H1 (cell line): ENCODE data around the gene PRR35. TPM values are rescaled to one million over a fixed set of nuclear protein-coding genes. Genes with fewer than 3 reads are reported as not detected.
A peak's percentile ranks its signal among the peaks of the same experiment; 100 is the strongest.

ENCODE experiments used
- CTCF ChIA-PET: fragments of 300-600 bp; sonication (Branson Sonifier 250); formaldehyde crosslinking; loops from one replicate; lab custom pipeline; 2021; ENCODE audit not compliant: partially characterized antibody; lab: Charles Lee
- POLR2A ChIA-PET: fragments of 300-600 bp; sonication (Branson Sonifier 250); formaldehyde crosslinking; loops from one replicate; lab custom pipeline; 2021; ENCODE audit warnings: inconsistent platforms; ENCODE audit not compliant: partially characterized antibody; lab: Charles Lee
- DNase-seq, 2 experiments: peaks; one replicate each; pipeline versions ENCODE4 v3.0.0 to v3.0.0-alpha.2; 2010 to 2022; ENCODE audit warnings: low spot score in 2 of 2, low read depth in 1 of 2, mixed read lengths in 1 of 2
- FAIRE-seq: peaks from 2 replicates; lab custom pipeline; 2011; peaks lifted over from hg19 to GRCh38; lab: Jason Lieb, UNC
- H2AFZ ChIP-seq: 2 replicates; pipeline ENCODE4 v1.8.1; 2012; ENCODE audit warnings: low read length, inconsistent platforms
- H2AK5ac ChIP-seq: 2 replicates; pipeline ENCODE4 v1.6.1; 2013; ENCODE audit warnings: low read depth, low read length
- H2BK120ac ChIP-seq: replicated peaks from 2 replicates; pipeline ENCODE3; 2013; ENCODE audit warnings: low read depth, low read length, inconsistent platforms
- H2BK12ac ChIP-seq: 2 replicates; pipeline ENCODE4 v1.6.1; 2013; ENCODE audit warnings: low read depth, low read length
- H2BK15ac ChIP-seq: 2 replicates; pipeline ENCODE4 v1.6.1; 2013; ENCODE audit warnings: low read length
- H2BK20ac ChIP-seq: 2 replicates; pipeline ENCODE4 v1.6.1; 2013; ENCODE audit warnings: low read length
- H2BK5ac ChIP-seq: 2 replicates; pipeline ENCODE4 v1.6.1; 2013; ENCODE audit warnings: low read depth, low read length
- H3K14ac ChIP-seq: 2 replicates; pipeline ENCODE4 v1.6.1; 2013; ENCODE audit warnings: inconsistent platforms; ENCODE audit not compliant: insufficient read length
- H3K18ac ChIP-seq: 2 replicates; pipeline ENCODE4 v1.6.1; 2013; ENCODE audit warnings: low read length; ENCODE audit errors: extremely low read depth
- H3K23ac ChIP-seq: 2 replicates; pipeline ENCODE4 v1.6.1; 2013; ENCODE audit warnings: inconsistent platforms; ENCODE audit not compliant: insufficient read length
- H3K23me2 ChIP-seq: 2 replicates; pipeline ENCODE4 v1.6.1; 2013; ENCODE audit warnings: low read depth, low read length
- H3K27ac ChIP-seq: 2 replicates; pipeline ENCODE4 v1.6.1; 2011; ENCODE audit warnings: low read depth, low read length, inconsistent platforms
- H3K27me3 ChIP-seq, 4 experiments: replicated peaks in 1 of 4; 1 replicate in 1 of 4; 2 replicates in 3 of 4; pipeline versions ENCODE4 v1.6.1 to v1.8.1; 2011 to 2013; ENCODE audit warnings: low read length in 3 of 4, mild to moderate bottlenecking in 3 of 4, inconsistent platforms in 2 of 4, mixed read lengths in 2 of 4, moderate library complexity in 1 of 4; ENCODE audit not compliant: control insufficient read depth in 3 of 4, insufficient read depth in 3 of 4; ENCODE audit errors: extremely low read depth in 1 of 4
- H3K36me3 ChIP-seq, 4 experiments: 2 replicates each; pipeline versions ENCODE4 v1.6.1 to v1.8.1; 2011 to 2013; ENCODE audit warnings: mild to moderate bottlenecking in 4 of 4, low read length in 3 of 4, moderate library complexity in 2 of 4, control low read depth in 1 of 4, inconsistent platforms in 1 of 4; ENCODE audit not compliant: insufficient read depth in 4 of 4, control insufficient read depth in 2 of 4
- H3K4ac ChIP-seq: replicated peaks from 2 replicates; pipeline ENCODE3; 2013; ENCODE audit warnings: low read length, low read depth, mixed read lengths, inconsistent platforms; ENCODE audit not compliant: insufficient read length
- H3K4me1 ChIP-seq, 4 experiments: replicated peaks in 1 of 4; 1 replicate in 1 of 4; 2 replicates in 3 of 4; pipeline versions ENCODE4 v1.6.1 to v1.8.1; 2011 to 2013; ENCODE audit warnings: low read length in 3 of 4, inconsistent platforms in 2 of 4, mixed read lengths in 1 of 4; ENCODE audit not compliant: insufficient read depth in 4 of 4, control insufficient read depth in 3 of 4
- H3K4me2 ChIP-seq, 2 experiments: 2 replicates each; pipeline versions ENCODE4 v1.6.1 to v1.8.1; 2011 to 2013; ENCODE audit warnings: low read depth in 2 of 2, low read length in 2 of 2, control low read depth in 1 of 2, inconsistent platforms in 1 of 2, mild to moderate bottlenecking in 1 of 2; ENCODE audit not compliant: insufficient read depth in 1 of 2
- H3K4me3 ChIP-seq, 4 experiments: fragments of 200-600, 300-600 bp in 1 of 4; sonication (generic), shearing (Covaris generic), sonication (Bioruptor Twin) in 1 of 4; 2 replicates each; pipeline versions ENCODE4 v1.5.1 to v1.8.1; 2011 to 2016; ENCODE audit warnings: low read length in 4 of 4, low read depth in 3 of 4, control low read depth in 2 of 4, inconsistent platforms in 2 of 4, mild to moderate bottlenecking in 2 of 4, mixed read lengths in 1 of 4, moderate library complexity in 1 of 4; ENCODE audit not compliant: insufficient read depth in 2 of 4; ENCODE audit errors: extremely low read depth in 1 of 4
- H3K56ac ChIP-seq: replicated peaks from 2 replicates; pipeline ENCODE3; 2013; ENCODE audit warnings: low read depth, mild to moderate bottlenecking, mixed read lengths, low read length, inconsistent platforms; ENCODE audit not compliant: insufficient read length
- H3K79me1 ChIP-seq: 2 replicates; pipeline ENCODE4 v1.6.1; 2013; ENCODE audit warnings: low read depth, low read length, control low read depth
- H3K79me2 ChIP-seq, 2 experiments: 2 replicates each; pipeline versions ENCODE4 v1.6.1 to v1.8.1; 2012 to 2013; ENCODE audit warnings: low read length in 2 of 2, mild to moderate bottlenecking in 2 of 2, inconsistent platforms in 1 of 2; ENCODE audit not compliant: insufficient read depth in 2 of 2, control insufficient read depth in 1 of 2
- H3K9ac ChIP-seq, 4 experiments: replicated peaks in 1 of 4; 1 replicate in 1 of 4; 2 replicates in 3 of 4; pipeline versions ENCODE4 v1.6.1 to v1.8.1; 2011 to 2013; ENCODE audit warnings: low read depth in 3 of 4, low read length in 3 of 4, control low read depth in 2 of 4, mild to moderate bottlenecking in 2 of 4, moderate library complexity in 2 of 4, inconsistent platforms in 1 of 4; ENCODE audit errors: extremely low read depth in 1 of 4
- H3K9me3 ChIP-seq, 2 experiments: 2 replicates each; pipeline versions ENCODE4 v1.6.1 to v1.8.1; 2012 to 2013; ENCODE audit warnings: mild to moderate bottlenecking in 2 of 2, moderate library complexity in 2 of 2, control low read depth in 1 of 2, inconsistent platforms in 1 of 2, low read depth in 1 of 2, low read length in 1 of 2, mixed read lengths in 1 of 2; ENCODE audit not compliant: insufficient read depth in 2 of 2
- H4K20me1 ChIP-seq, 2 experiments: replicated peaks in 1 of 2; 2 replicates each; pipeline versions ENCODE3 to v1.8.1; 2011 to 2013; ENCODE audit warnings: inconsistent platforms in 2 of 2, low read length in 2 of 2, mild to moderate bottlenecking in 1 of 2; ENCODE audit not compliant: insufficient read depth in 2 of 2, control insufficient read depth in 1 of 2
- H4K5ac ChIP-seq: 2 replicates; pipeline ENCODE4 v1.6.1; 2013; ENCODE audit warnings: low read length, low read depth, mixed read lengths, inconsistent platforms; ENCODE audit not compliant: insufficient read length
- H4K8ac ChIP-seq: 2 replicates; pipeline ENCODE4 v1.8.0; 2013; ENCODE audit warnings: mild to moderate bottlenecking, moderate library complexity, low read length, inconsistent platforms; ENCODE audit not compliant: insufficient read depth; ENCODE audit errors: extremely low read depth
- H4K91ac ChIP-seq: replicated peaks from 2 replicates; pipeline ENCODE3; 2013; ENCODE audit warnings: low read length, mixed read lengths, inconsistent platforms; ENCODE audit not compliant: insufficient read length
- BRCA1 ChIP-seq: IDR thresholded peaks from 2 replicates; pipeline ENCODE4 v1.6.1; 2012; ENCODE audit warnings: low read depth, low read length, improper control_type of control experiment
- CEBPB ChIP-seq: IDR thresholded peaks from 2 replicates; pipeline ENCODE4 v1.6.1; 2012; ENCODE audit warnings: low read depth, low read length
- FOSL1 ChIP-seq: IDR thresholded peaks from 2 replicates; pipeline ENCODE4 v1.6.1; 2011; ENCODE audit warnings: mild to moderate bottlenecking, low read depth, low read length, moderate library complexity; ENCODE audit not compliant: insufficient read depth
- RFX5 ChIP-seq: IDR thresholded peaks from 2 replicates; pipeline ENCODE4 v1.6.1; 2011; ENCODE audit warnings: low read depth, low read length, improper control_type of control experiment, borderline replicate concordance
- RNF2 ChIP-seq: fragments of 200-900, 300-1000 bp; sonication (generic); IDR thresholded peaks from 2 replicates; pipeline ENCODE4 v1.7.1; 2016; ENCODE audit warnings: borderline replicate concordance, low read depth, mild to moderate bottlenecking, antibody characterized with exemption, low read length; ENCODE audit not compliant: poor library complexity, severe bottlenecking; ENCODE audit errors: missing control alignments
- SIN3A ChIP-seq, 2 experiments: IDR thresholded peaks in 1 of 2; conservative IDR thresholded peaks in 1 of 2; 2 replicates each; pipeline ENCODE4 v1.6.1; 2011 to 2012; ENCODE audit warnings: low read length in 2 of 2, improper control_type of control experiment in 1 of 2, low read depth in 1 of 2, mild to moderate bottlenecking in 1 of 2
- YY1 ChIP-seq: IDR thresholded peaks from 2 replicates; pipeline ENCODE4 v1.6.1; 2011; ENCODE audit warnings: low read depth, mild to moderate bottlenecking, low read length
- WGBS, 2 experiments: shearing (Covaris generic) in 1 of 2; methylation state at CpG; one replicate each; pipeline versions ENCODE4 v1.1.6 to v1.1.7; 2013 to 2015; ENCODE audit warnings: low lambda C conversion rate in 2 of 2, mixed read lengths in 2 of 2, inconsistent platforms in 1 of 2, low coverage in 1 of 2, missing lambda C conversion rate in 1 of 2; ENCODE audit not compliant: insufficient replicate concordance in 2 of 2, insufficient coverage in 1 of 2, insufficient read length in 1 of 2; ENCODE audit errors: extremely low coverage in 1 of 2, missing lambda C conversion rate in 1 of 2; 5-methylcytosine and 5-hydroxymethylcytosine counted together
- polyA plus RNA-seq, 7 experiments: library from polyadenylated mRNA; depleted of rRNA in 3 of 7; stranded (reverse) in 5 of 7; unstranded in 2 of 7; fragments of >200 nt in 5 of 7; fragments of 200-250 nt in 2 of 7; gene quantifications; 1 replicate in 5 of 7; 2 replicates in 1 of 7; 4 replicates in 1 of 7; pipeline versions ENCODE4 v1.2.1 to v1.2.3, GENCODE V29; 2011 to 2013; ENCODE audit warnings: missing spikeins in 2 of 7, mixed read lengths in 2 of 7
- total RNA-seq: library from RNA; stranded (reverse); fragmentation: NEBNext Ultra II Directional; extraction: Animal tissue kit (Norgen Biotek cat#: 25700); gene quantifications from 2 replicates; pipeline ENCODE4 v1.2.1, GENCODE V29; 2021

PRR35 gene
- total and polyA plus RNA-seq, 2 of the 8 experiments (the other 6 are each of a cell fraction or from before 2014, with no cell fraction given) = 0.38 to 0.50 TPM

- peaks cover 0 to 13% of the 10 kb centered on the region in 2 experiments for H4K20me1 ChIP-seq
- POLR2A ChIA-PET = interaction anchor here (0.5 to 7.9 kb wide), 10 partner anchors 8 to 197 kb away, joined by 3 to 58 read pairs (median 4); partner anchors contain the start of genes NHLRC4, PIGQ, RAB40C and WDR90
- TF ChIP-seq RNF2 (no peak), CEBPB (no peak), BRCA1 (no peak), YY1 (no peak), FOSL1 (no peak), SIN3A (conservative IDR thresholded peaks at IDR 0.05 in 1 of 2, IDR thresholded peaks at IDR 0.05 in 1 of 2; ENCODE audit: low read depth in 1 of 2, low read length in 2 of 2) (no peak), RFX5 (no peak)
Measured at GRCh38 chr16:580141-580945, 20.1 kb downstream of the PRR35 start.

More at GRCh38 chr16:580141-580945, 20.1 kb downstream of the PRR35 start:
- Histone ChIP-seq H3K79me2 (no peaks in the 10 kb centered on the region), H2BK120ac (no peak overlapping the region), H3K18ac (no peak overlapping the region), H3K23me2 (peaks cover 2% of the 10 kb centered on the region; the same call in 1 of the 2 replicates), H3K4ac (peak overlapping the region; percentile 33), H3K9ac (no peak overlapping the region), H3K23ac (no peak overlapping the region), H3K4me3 (no peak overlapping the region), H2AFZ (no peak overlapping the region), H3K27me3 (peaks cover 0 to 4% (median under 1%) of the 10 kb centered on the region in 4 experiments; a peak in 4 of 7 replicates), H4K5ac (no peak overlapping the region), H3K36me3 (peaks cover 0 to 5% (median 0%) of the 10 kb centered on the region in 4 experiments; a peak in 1 of 8 replicates), H4K91ac (peak overlapping the region; percentile 19), H3K4me1 (peaks cover 0 to 21% (median 16%) of the 10 kb centered on the region in 4 experiments; a peak in 6 of 7 replicates), H3K9me3 (no peaks in the 10 kb centered on the region), H3K79me1 (no peaks in the 10 kb centered on the region), H2AK5ac (peak overlapping the region; percentile 21; the same call in 1 of the 2 replicates), H2BK20ac (no peak overlapping the region), H2BK15ac (no peak overlapping the region), H3K56ac (no peak overlapping the region), H4K8ac (peak overlapping the region; percentile 72), H3K4me2 (no peak overlapping the region), H2BK5ac (no peak overlapping the region), H3K14ac (no peak overlapping the region), H3K27ac (no peak overlapping the region), H2BK12ac (no peak overlapping the region)
- DNase-seq (no peak), FAIRE-seq (no peak)
- CTCF ChIA-PET = interaction anchor here (0.6 to 5.4 kb wide), 14 partner anchors 8 to 303 kb away, joined by 3 to 35 read pairs (median 6); partner anchors contain the start of gene WDR90
- WGBS, 2 experiments = 89% methylated on average over 23 of the region's 27 CpGs; no CpG with 5 or more reads in 1 of the 2 experiments
